Measurements from ENCODE around the gene AFF3.

- TF ChIP-seq CTCF (IDR thresholded peaks at IDR 0.05; ENCODE audit: low read depth, low read length, poor library complexity, severe bottlenecking), result no peak
- no peak for TF ChIP-seq EZH2phosphoT487 (IDR thresholded peaks at IDR 0.05; ENCODE audit: borderline replicate concordance, low read length)
Measured at GRCh38 chr2:99863236-99863902, 279.0 kb downstream of the AFF3 start.
